NCI-H2196 treated with DMSO at 0.1 percent for 48 hours (cell line): ENCODE measurements around the gene NOCT.
"Not testable (repeated sequence)": the region's sequence is repeated elsewhere in the genome, so short reads cannot be mapped to it uniquely, and the experiment has no call there.

ENCODE experiments used
- DNase-seq: peaks from one replicate; lab custom pipeline; 2025; ENCODE audit not compliant: unreplicated experiment; lab: John Stamatoyannopoulos, UW

The NOCT gene

DNA sequence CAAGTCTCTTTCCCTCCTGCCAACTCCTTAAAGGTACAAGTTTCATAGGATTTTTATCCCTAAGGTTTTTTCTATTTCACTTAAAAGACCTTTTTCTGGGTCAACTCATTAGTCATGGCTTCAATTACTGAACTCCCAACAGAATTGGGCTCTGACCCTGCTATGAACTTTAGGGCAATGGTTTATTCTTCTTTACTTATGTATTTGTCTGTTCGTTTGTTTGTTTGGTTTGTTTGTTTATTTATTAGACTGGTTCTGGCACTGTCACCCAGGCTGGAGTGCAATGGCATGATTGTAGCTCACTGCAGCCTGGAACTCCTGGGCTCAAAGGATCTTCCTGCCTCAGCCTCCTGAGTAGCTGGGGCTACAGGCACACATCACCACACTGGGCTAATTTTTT lies 5.9 kb upstream of the NOCT start:
- DNase-seq: no peak

GRCh38 chr4:139011225-139011950 lies 4.2 kb upstream of the NOCT start:
- DNase-seq: no peak

GRCh38 chr4:139014371-139015268 lies 961 bp upstream of the NOCT start:
- no peak for DNase-seq

DNA sequence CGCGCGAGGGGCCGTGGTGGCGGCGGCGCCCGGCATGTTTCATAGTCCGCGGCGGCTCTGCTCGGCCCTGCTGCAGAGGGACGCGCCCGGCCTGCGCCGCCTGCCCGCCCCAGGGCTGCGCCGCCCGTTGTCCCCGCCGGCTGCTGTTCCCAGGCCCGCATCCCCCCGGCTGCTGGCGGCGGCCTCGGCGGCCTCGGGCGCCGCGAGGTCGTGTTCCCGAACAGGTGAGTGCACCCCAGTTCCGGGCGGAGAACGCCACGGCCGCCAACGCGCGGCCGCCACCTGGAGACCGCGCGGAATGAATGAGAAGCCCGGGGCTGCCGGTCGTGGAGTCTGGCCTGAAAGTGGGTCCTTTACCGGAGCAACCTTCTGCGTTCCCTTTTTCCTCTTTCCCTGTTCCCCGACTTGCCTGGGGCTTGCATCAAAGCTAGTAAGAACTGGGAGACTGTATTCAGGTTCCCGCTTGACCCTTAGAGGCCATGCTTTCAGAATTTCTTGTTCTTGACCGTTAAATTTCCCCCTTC lies 429 bp downstream of the NOCT start:
- no peak for DNase-seq

- DNase-seq: no peak
Observed at GRCh38 chr4:139017861-139018260, 2.3 kb downstream of the NOCT start.

- no peak for DNase-seq
Observed at GRCh38 chr4:139018501-139018900, 2.9 kb downstream of the NOCT start.

GRCh38 chr4:139018971-139019758 lies 3.6 kb downstream of the NOCT start:
- DNase-seq: no peak

DNA sequence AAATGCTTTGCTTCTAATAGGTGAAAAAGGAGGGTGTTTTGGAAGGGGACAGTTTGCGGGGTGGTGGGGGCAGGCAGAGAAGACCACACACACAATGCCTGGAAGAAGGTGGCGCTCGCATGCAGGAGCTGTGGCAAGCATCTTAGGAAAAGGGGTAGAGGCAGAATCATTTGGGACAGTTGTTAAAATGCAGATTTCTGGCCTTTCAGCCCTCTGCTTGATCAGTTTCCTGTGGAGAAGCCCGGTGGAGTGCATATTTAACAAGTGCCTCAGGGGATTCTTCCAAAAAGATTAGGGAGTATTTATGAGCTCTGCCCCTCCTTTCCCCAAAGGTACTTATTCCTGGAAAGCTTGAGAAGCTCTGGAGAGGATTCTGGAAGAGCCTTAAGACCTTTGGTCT lies 4.8 kb downstream of the NOCT start:
- DNase-seq: no peak

GRCh38 chr4:139021071-139021470 lies 5.5 kb downstream of the NOCT start:
- not testable (repeated sequence) for DNase-seq

DNA sequence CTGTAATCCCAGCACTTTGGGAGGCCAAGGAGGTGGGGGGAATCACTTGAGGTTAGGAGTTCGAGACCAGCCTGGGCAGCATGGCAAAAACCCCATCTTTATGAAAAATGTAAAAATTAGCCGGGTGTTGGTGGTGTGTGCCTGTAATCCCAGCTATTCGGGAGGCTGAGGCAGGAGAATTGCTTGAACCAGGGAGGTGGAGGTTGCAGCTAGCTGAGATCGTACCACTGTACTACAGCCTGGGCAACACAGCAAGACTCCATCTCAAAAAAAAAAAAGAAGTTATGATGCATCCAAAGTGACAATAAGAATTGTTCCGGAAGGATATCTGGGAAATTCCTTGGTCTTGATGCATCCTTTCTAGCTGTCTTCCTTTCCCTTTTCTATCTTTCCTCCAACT lies 7.3 kb downstream of the NOCT start:
- no peak for DNase-seq

DNA sequence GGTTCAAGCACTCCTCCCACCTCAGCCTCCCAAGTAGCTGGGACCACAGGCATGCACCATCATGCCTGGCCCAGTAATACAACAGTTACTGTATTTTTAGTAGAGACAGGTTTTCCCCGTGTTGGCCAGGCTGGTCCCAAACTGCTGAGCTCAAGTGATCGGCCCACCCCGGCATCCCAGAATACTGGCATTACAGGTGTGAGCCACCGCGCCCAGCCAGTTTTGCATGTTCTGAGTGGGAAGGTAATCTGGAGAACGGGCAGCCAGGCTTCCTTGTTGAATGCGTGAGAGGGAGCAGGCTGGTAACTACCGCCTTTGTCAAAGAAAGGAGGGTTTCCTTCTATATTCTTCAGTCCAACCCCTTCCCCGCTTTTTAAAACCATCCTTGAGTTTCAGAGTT lies 9.1 kb downstream of the NOCT start:
- DNase-seq: no peak

- DNase-seq: no peak
Observed at GRCh38 chr4:139025841-139026240, 10.3 kb downstream of the NOCT start.

- no peak for DNase-seq
Observed at GRCh38 chr4:139027776-139028175, 12.2 kb downstream of the NOCT start.

- peak; percentile 42 for DNase-seq
Observed at GRCh38 chr4:139028191-139028661, 12.6 kb downstream of the NOCT start.

DNA sequence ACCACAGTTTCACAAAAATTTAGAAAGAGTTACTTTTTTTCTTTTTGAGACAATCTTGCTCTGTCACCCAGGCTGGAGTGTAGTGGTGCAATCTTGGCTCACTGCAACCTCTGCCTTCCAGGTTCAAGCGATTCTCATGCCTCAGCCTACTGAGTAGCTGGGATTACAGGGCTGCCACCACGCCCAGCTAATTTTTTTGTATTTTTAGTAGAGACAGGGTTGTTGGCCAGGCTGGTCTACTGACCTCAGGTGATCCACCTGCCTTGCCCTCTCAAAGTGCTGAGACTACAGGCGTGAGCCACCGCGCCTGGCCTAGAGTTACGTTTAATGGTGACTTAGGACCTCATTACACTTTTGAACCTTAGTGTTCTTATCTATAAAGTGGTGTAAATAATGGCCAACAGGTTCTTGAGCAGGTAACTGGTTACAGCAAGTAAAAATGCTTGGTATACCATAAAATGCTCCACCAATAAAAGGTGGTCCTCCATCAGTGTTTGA lies 14.3 kb downstream of the NOCT start:
- not testable (repeated sequence) for DNase-seq

DNA sequence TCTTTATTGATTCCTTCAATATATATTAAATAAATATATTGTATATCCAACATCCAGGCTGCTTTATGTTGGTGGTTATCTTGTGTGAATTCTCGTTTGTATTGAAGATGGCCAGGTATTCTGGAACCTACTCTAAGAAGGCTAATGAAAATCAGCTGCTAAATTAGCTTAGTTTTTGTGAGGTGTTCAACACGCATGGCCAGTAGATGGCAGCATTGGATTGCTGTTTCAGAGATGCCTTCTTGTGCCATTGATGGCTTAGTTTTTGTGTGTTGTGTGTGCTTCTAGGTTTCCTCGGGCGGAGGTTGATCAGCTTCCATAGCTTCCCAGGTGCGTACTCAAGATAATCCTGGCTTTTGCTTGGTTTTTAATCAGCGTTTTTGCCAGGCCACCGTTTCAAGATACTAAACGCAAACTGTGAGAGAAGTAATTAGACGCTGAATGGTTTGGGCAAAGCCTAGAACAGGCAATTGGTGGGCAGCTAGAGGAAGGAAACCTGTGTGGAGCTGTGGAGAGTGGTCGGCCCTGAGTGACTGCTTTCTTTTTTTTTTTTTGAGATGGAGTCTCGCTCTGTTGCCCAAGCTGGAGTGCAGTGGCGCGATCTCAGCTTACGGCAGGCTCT lies 15.1 kb downstream of the NOCT start:
- DNase-seq: peak; percentile 22

DNA sequence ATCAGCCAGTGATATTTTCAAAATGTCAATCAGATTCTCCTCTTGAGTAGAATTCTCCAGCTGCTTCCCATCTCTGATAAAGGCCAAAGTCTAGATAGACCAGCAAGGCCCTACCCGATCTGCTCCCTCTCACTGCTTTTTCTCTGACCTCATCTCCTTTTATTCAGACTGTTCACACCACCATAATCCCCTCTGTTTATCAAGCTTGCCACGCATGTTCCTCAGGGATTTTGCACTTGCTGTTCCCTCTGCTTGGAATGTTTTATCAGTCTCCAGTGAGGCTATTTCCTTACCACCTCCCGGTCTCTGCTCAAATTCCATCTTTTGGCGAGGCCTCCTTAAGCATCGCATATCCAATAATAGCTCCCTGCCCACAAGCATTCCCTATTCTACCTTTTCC lies 20.1 kb downstream of the NOCT start:
- no peak for DNase-seq

- DNase-seq: no peak
Observed at GRCh38 chr4:139036885-139037284, 21.3 kb downstream of the NOCT start.

DNA sequence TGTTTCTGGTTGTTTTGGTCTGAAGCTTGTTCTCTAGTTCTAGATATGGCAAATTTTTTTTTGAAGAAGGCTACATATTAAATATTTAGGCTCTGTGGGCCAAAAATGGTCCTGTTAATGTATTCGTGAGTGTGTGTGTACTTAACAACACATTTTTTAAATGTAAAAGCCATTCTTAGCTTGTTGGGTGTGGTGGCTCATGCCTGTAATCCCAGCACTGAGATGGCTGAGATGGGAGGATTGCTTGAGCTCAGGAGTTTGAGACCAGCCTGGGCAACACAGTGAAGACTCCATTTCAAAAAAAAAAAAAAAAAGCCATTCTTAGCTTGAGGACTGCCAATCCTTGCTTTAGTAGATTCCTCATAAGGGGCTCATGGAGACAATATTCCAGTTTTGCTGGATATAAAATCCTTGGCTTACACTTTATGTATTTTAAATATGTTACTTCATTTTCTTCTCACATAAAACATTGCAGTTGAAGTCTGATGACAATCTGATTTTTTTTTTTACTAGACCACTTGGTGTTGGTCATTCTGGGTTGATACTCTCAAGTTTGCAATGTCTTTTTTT lies 23.4 kb downstream of the NOCT start:
- no peak for DNase-seq

DNA sequence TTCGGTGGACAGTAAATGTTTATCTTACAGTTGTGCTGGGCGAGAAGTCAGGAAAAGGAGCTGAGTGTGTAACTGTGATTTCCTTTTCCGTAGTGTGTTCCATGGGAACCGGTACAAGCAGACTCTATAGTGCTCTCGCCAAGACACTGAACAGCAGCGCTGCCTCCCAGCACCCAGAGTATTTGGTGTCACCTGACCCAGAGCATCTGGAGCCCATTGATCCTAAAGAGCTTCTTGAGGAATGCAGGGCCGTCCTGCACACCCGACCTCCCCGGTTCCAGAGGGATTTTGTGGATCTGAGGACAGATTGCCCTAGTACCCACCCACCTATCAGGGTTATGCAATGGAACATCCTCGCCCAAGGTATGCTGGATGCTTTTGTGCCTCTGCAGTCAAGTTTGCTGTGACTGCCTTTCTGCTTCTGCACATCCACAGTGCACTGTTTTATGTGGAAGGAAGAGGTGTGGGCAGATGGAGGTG lies 27.4 kb downstream of the NOCT start:
- no peak for DNase-seq
